ENCODE results near the gene PPARA.
A peak's percentile ranks its signal among the peaks of the same experiment; 100 is the strongest.

PPARA gene

GRCh38 chr22:46214149-46214548, 63.8 kb downstream of the PPARA start:
- Mint-ChIP-seq H3K9me3 (peaks cover 0 to 2% of the 10 kb centered on the region in 2 donors), H3K4me3 (no peak overlapping the region), H3K27ac (no peak overlapping the region), H3K27me3 (no peaks in the 10 kb centered on the region), H3K4me1 (ENCODE audit: low read depth in 2 of 2) (no peaks in the 10 kb centered on the region), H3K36me3 (ENCODE audit: insufficient read depth) (peaks cover 27% of the 10 kb centered on the region)
- DNase-seq = no peak
- no peak for ATAC-seq (replicated peaks)

- peaks cover 31% of the 10 kb centered on the region for H3K36me3 Mint-ChIP-seq (ENCODE audit: insufficient read depth)
- no peak overlapping the region for H3K4me3 Mint-ChIP-seq
- no peak for ATAC-seq (replicated peaks)
- DNase-seq = no peak
- no peaks in the 10 kb centered on the region for H3K27me3 Mint-ChIP-seq
- peaks cover 1 to 2% of the 10 kb centered on the region in 2 donors for H3K4me1 Mint-ChIP-seq (ENCODE audit: low read depth in 2 of 2)
- no peaks in the 10 kb centered on the region for H3K9me3 Mint-ChIP-seq
- H3K27ac Mint-ChIP-seq = no peak overlapping the region
Observed at GRCh38 chr22:46214616-46215015, 64.3 kb downstream of the PPARA start.

- Mint-ChIP-seq H3K4me3 (no peak overlapping the region), H3K9me3 (no peaks in the 10 kb centered on the region), H3K27me3 (no peaks in the 10 kb centered on the region), H3K27ac (peak overlapping the region; percentile 17 to 36), H3K4me1 (ENCODE audit: low read depth in 2 of 2) (peaks cover 2 to 3% of the 10 kb centered on the region in 2 donors), H3K36me3 (ENCODE audit: insufficient read depth) (peaks cover 35% of the 10 kb centered on the region)
- ATAC-seq (replicated peaks) = no peak
- peak in 1 of 3 experiments; percentile 2 for DNase-seq
Observed at GRCh38 chr22:46219636-46220035, 69.3 kb downstream of the PPARA start.

- DNase-seq (no peak), ATAC-seq (replicated peaks) (no peak)
- Mint-ChIP-seq H3K27ac (no peak overlapping the region), H3K27me3 (no peaks in the 10 kb centered on the region), H3K36me3 (ENCODE audit: insufficient read depth) (peaks cover 28% of the 10 kb centered on the region), H3K9me3 (no peaks in the 10 kb centered on the region), H3K4me1 (ENCODE audit: low read depth in 2 of 2) (peaks cover 2 to 5% of the 10 kb centered on the region in 2 donors), H3K4me3 (no peak overlapping the region)
Observed at GRCh38 chr22:46220921-46221320, 70.6 kb downstream of the PPARA start.

GRCh38 chr22:46224044-46224897, 73.9 kb downstream of the PPARA start:
- Mint-ChIP-seq H3K27ac (no peak overlapping the region), H3K4me3 (no peak overlapping the region)
- no peak for ATAC-seq (replicated peaks)

GRCh38 chr22:46224898-46225290, 74.6 kb downstream of the PPARA start:
- Mint-ChIP-seq H3K4me3 (no peak overlapping the region), H3K27me3 (no peaks in the 10 kb centered on the region), H3K36me3 (ENCODE audit: insufficient read depth) (peaks cover 9% of the 10 kb centered on the region), H3K9me3 (no peaks in the 10 kb centered on the region), H3K27ac (no peak overlapping the region), H3K4me1 (ENCODE audit: low read depth in 2 of 2) (peaks cover 0 to 3% of the 10 kb centered on the region in 2 donors)
- no peak for DNase-seq
- no peak for ATAC-seq (replicated peaks)

More at GRCh38 chr22:46224044-46224897, 73.9 kb downstream of the PPARA start:
- Mint-ChIP-seq H3K4me1 (ENCODE audit: low read depth in 2 of 2) (peaks cover 2 to 6% of the 10 kb centered on the region in 2 donors), H3K9me3 (no peaks in the 10 kb centered on the region), H3K27me3 (no peaks in the 10 kb centered on the region), H3K36me3 (ENCODE audit: insufficient read depth) (peaks cover 13% of the 10 kb centered on the region)
- DNase-seq = no peak

- Mint-ChIP-seq H3K27me3 (no peaks in the 10 kb centered on the region), H3K4me1 (ENCODE audit: low read depth in 2 of 2) (peaks cover 0 to 3% of the 10 kb centered on the region in 2 donors), H3K9me3 (no peaks in the 10 kb centered on the region), H3K4me3 (no peak overlapping the region), H3K36me3 (ENCODE audit: insufficient read depth) (peaks cover 7% of the 10 kb centered on the region), H3K27ac (no peak overlapping the region)
- DNase-seq = no peak
- ATAC-seq (replicated peaks) = no peak
Observed at GRCh38 chr22:46225631-46226030, 75.3 kb downstream of the PPARA start.

GRCh38 chr22:46226577-46226976, 76.3 kb downstream of the PPARA start:
- no peaks in the 10 kb centered on the region for H3K9me3 Mint-ChIP-seq
- peaks cover 0 to 3% of the 10 kb centered on the region in 2 donors for H3K4me1 Mint-ChIP-seq (ENCODE audit: low read depth in 2 of 2)
- DNase-seq (no peak), ATAC-seq (replicated peaks) (no peak)
- H3K36me3 Mint-ChIP-seq (ENCODE audit: insufficient read depth) = peaks cover 1% of the 10 kb centered on the region
- no peak overlapping the region for H3K4me3 Mint-ChIP-seq
- no peak overlapping the region for H3K27ac Mint-ChIP-seq
- no peaks in the 10 kb centered on the region for H3K27me3 Mint-ChIP-seq

- ATAC-seq (replicated peaks) (no peak), DNase-seq (no peak)
- H3K4me3 Mint-ChIP-seq = no peak overlapping the region
- peaks cover 0 to 3% of the 10 kb centered on the region in 2 donors for H3K4me1 Mint-ChIP-seq (ENCODE audit: low read depth in 2 of 2)
- no peak overlapping the region for H3K27ac Mint-ChIP-seq
- no peaks in the 10 kb centered on the region for H3K9me3 Mint-ChIP-seq
- no peaks in the 10 kb centered on the region for H3K27me3 Mint-ChIP-seq
- H3K36me3 Mint-ChIP-seq (ENCODE audit: insufficient read depth) = peaks cover 3% of the 10 kb centered on the region
Observed at GRCh38 chr22:46229701-46230100, 79.4 kb downstream of the PPARA start.

GRCh38 chr22:46230262-46230901, 80.1 kb downstream of the PPARA start:
- DNase-seq (no peak), ATAC-seq (replicated peaks) (no peak)
- peaks cover 3% of the 10 kb centered on the region for H3K36me3 Mint-ChIP-seq (ENCODE audit: insufficient read depth)
- no peak overlapping the region for H3K27ac Mint-ChIP-seq
- no peak overlapping the region for H3K4me3 Mint-ChIP-seq
- peaks cover 0 to 3% of the 10 kb centered on the region in 2 donors for H3K4me1 Mint-ChIP-seq (ENCODE audit: low read depth in 2 of 2)
- no peaks in the 10 kb centered on the region for H3K27me3 Mint-ChIP-seq
- H3K9me3 Mint-ChIP-seq = no peaks in the 10 kb centered on the region

GRCh38 chr22:46233231-46233630, 82.9 kb downstream of the PPARA start:
- Mint-ChIP-seq H3K36me3 (ENCODE audit: insufficient read depth) (peaks cover 6% of the 10 kb centered on the region), H3K27me3 (no peaks in the 10 kb centered on the region), H3K4me1 (ENCODE audit: low read depth in 2 of 2) (no peaks in the 10 kb centered on the region), H3K9me3 (no peaks in the 10 kb centered on the region), H3K4me3 (no peak overlapping the region), H3K27ac (no peak overlapping the region)
- DNase-seq (no peak), ATAC-seq (replicated peaks) (no peak)

GRCh38 chr22:46234969-46235368, 84.6 kb downstream of the PPARA start:
- Mint-ChIP-seq H3K4me3 (no peak overlapping the region), H3K9me3 (no peaks in the 10 kb centered on the region), H3K27me3 (no peaks in the 10 kb centered on the region), H3K36me3 (ENCODE audit: insufficient read depth) (peaks cover 6% of the 10 kb centered on the region), H3K27ac (no peak overlapping the region), H3K4me1 (ENCODE audit: low read depth in 2 of 2) (peaks cover 5% of the 10 kb centered on the region in 2 donors)
- no peak for ATAC-seq (replicated peaks)
- DNase-seq = no peak

- ATAC-seq (replicated peaks) = no peak
- H3K4me3 Mint-ChIP-seq = no peak overlapping the region
- no peaks in the 10 kb centered on the region for H3K27me3 Mint-ChIP-seq
- H3K27ac Mint-ChIP-seq = no peak overlapping the region
- H3K9me3 Mint-ChIP-seq = no peaks in the 10 kb centered on the region
- DNase-seq = no peak
- H3K36me3 Mint-ChIP-seq (ENCODE audit: insufficient read depth) = peaks cover 6% of the 10 kb centered on the region
- H3K4me1 Mint-ChIP-seq (ENCODE audit: low read depth in 2 of 2) = peaks cover 5% of the 10 kb centered on the region in 2 donors
Observed at GRCh38 chr22:46237453-46238124, 87.3 kb downstream of the PPARA start.
